ENCODE data around the gene MLIP.
"Not testable (repeated sequence)": the region's sequence is repeated elsewhere in the genome, so short reads cannot be mapped to it uniquely, and the experiment has no call there.

MLIP gene

GRCh38 chr6:54142889-54143519 lies 31.8 kb downstream of the MLIP start:
- DNase-seq (ENCODE audit: low read depth, low spot score): no peak

- no peak for DNase-seq (ENCODE audit: low read depth, low spot score)
Measured at GRCh38 chr6:54151861-54152260, 40.6 kb downstream of the MLIP start.

GRCh38 chr6:54156650-54157250 lies 45.5 kb downstream of the MLIP start:
- no peak for DNase-seq (ENCODE audit: low read depth, low spot score)

- DNase-seq (ENCODE audit: low read depth, low spot score): no peak
Measured at GRCh38 chr6:54157405-54157804, 46.2 kb downstream of the MLIP start.

- peak; percentile 2 for DNase-seq (ENCODE audit: low read depth, low spot score)
Measured at GRCh38 chr6:54173089-54173488, 61.8 kb downstream of the MLIP start.

- no peak for DNase-seq (ENCODE audit: low read depth, low spot score)
Measured at GRCh38 chr6:54179152-54179551, 67.9 kb downstream of the MLIP start.

- no peak for DNase-seq (ENCODE audit: low read depth, low spot score)
Measured at GRCh38 chr6:54183616-54184015, 72.4 kb downstream of the MLIP start.

GRCh38 chr6:54185885-54186284 lies 74.6 kb downstream of the MLIP start:
- DNase-seq (ENCODE audit: low read depth, low spot score): no peak

GRCh38 chr6:54188846-54189245 lies 77.6 kb downstream of the MLIP start:
- DNase-seq (ENCODE audit: low read depth, low spot score): peak; percentile 3

- peak; percentile 28 for DNase-seq (ENCODE audit: low read depth, low spot score)
Measured at GRCh38 chr6:54191461-54191860, 80.2 kb downstream of the MLIP start.

GRCh38 chr6:54192993-54193392 lies 81.8 kb downstream of the MLIP start:
- DNase-seq (ENCODE audit: low read depth, low spot score): no peak

- DNase-seq (ENCODE audit: low read depth, low spot score): no peak
Measured at GRCh38 chr6:54193560-54193959, 82.3 kb downstream of the MLIP start.

GRCh38 chr6:54194067-54194466 lies 82.8 kb downstream of the MLIP start:
- peak; percentile 74 for DNase-seq (ENCODE audit: low read depth, low spot score)

- no peak for DNase-seq (ENCODE audit: low read depth, low spot score)
Measured at GRCh38 chr6:54195637-54196036, 84.4 kb downstream of the MLIP start.

GRCh38 chr6:54196905-54197304 lies 85.7 kb downstream of the MLIP start:
- DNase-seq (ENCODE audit: low read depth, low spot score): no peak

GRCh38 chr6:54198134-54198533 lies 86.9 kb downstream of the MLIP start:
- no peak for DNase-seq (ENCODE audit: low read depth, low spot score)

- DNase-seq (ENCODE audit: low read depth, low spot score): not testable (repeated sequence)
Measured at GRCh38 chr6:54203474-54204035, 92.3 kb downstream of the MLIP start.

GRCh38 chr6:54204921-54205591 lies 93.8 kb downstream of the MLIP start:
- peak; percentile 21 for DNase-seq (ENCODE audit: low read depth, low spot score)

GRCh38 chr6:54206510-54206909 lies 95.3 kb downstream of the MLIP start:
- no peak for DNase-seq (ENCODE audit: low read depth, low spot score)

- DNase-seq (ENCODE audit: low read depth, low spot score): not testable (repeated sequence)
Measured at GRCh38 chr6:54209983-54210382, 98.7 kb downstream of the MLIP start.

- DNase-seq (ENCODE audit: low read depth, low spot score): no peak
Measured at GRCh38 chr6:54214286-54214685, 103.0 kb downstream of the MLIP start.

GRCh38 chr6:54216336-54216735 lies 105.1 kb downstream of the MLIP start:
- no peak for DNase-seq (ENCODE audit: low read depth, low spot score)

GRCh38 chr6:54217018-54217417 lies 105.8 kb downstream of the MLIP start:
- no peak for DNase-seq (ENCODE audit: low read depth, low spot score)
